Fibroblast of gingiva (primary cell): ENCODE measurements around the gene RGS2.
A peak's percentile ranks its signal among the peaks of the same experiment; 100 is the strongest.

Experiments
- DNase-seq: peaks from one replicate; pipeline ENCODE4 v3.0.0-alpha.2; 2011; ENCODE audit warnings: low read depth

The RGS2 gene

DNA sequence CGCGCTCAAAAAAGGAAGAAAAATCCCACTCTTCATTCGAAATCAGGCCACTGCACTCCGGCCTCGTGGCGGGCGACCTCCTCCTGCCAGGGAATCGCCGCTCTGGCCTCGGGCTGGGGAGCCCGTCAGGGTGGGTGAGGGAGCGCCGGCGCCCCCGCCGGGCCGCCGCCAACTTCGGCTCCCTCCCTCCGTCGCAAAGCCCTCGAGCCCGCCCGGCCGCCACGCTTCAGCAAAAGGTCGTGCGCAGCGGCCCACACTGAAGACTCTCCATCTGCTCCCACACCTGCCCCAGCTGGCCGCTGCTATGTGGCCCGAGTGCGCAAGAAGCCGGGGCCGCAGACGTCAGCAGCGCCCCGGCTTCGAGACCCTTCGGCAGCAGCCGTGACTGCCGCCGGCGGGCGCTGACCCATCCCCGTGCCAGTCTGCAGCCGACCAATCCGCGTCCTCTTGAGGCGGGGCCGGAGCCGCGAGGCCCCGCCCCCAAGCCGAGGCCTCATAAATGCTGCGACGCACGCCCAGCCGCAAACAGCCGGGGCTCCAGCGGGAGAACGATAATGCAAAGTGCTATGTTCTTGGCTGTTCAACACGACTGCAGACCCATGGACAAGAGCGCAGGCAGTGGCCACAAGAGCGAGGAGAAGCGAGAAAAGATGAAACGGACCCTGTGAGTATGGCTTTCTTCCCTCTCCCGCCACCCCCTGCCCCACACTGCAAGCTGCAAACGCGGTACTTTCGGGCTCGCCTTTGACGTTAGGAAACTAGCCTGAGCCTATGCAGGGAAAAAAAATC lies at the start of gene RGS2:
TSS of gene RGS2 (plus strand) at position 522 of the 789 bp plus-strand sequence. CDS start at position 555, 33 bp downstream.
- peak; percentile 92 for DNase-seq

- DNase-seq, result no peak
These were observed 49.7 kb upstream of the RGS2 start for GRCh38 chr1:192759104-192759503.

- DNase-seq, result no peak
These were observed 46.6 kb upstream of the RGS2 start for GRCh38 chr1:192762265-192762664.

GRCh38 chr1:192763243-192763642 lies 45.6 kb upstream of the RGS2 start:
- DNase-seq, result no peak

- DNase-seq, result peak; percentile 62
These were observed 45.1 kb upstream of the RGS2 start for GRCh38 chr1:192763756-192764155.

GRCh38 chr1:192764675-192765074 lies 44.2 kb upstream of the RGS2 start:
- no peak for DNase-seq

- DNase-seq, result no peak
These were observed 42.7 kb upstream of the RGS2 start for GRCh38 chr1:192766009-192766625.

DNA sequence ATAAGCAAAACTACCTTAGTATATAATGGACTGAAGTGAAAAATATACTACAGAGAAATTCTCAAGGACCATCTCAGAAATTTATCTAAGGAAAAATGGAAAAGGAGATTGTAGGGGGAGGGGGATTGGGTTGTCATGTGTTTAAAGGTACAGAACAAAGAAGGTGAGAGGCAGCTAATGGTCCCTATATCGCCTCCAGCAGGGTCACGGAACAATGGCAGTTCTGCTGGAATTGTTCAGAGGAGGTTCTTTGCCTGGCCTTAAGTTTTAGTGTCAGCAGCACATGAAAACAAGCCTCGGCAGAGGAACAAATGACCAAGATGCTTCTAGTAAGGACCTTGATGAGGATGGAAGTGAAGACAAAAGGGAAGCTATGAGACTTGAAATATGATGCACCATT lies 42.0 kb upstream of the RGS2 start:
- no peak for DNase-seq

- no peak for DNase-seq
These were observed 41.0 kb upstream of the RGS2 start for GRCh38 chr1:192767798-192768197.

GRCh38 chr1:192768463-192768862 lies 40.4 kb upstream of the RGS2 start:
- DNase-seq, result no peak

DNA sequence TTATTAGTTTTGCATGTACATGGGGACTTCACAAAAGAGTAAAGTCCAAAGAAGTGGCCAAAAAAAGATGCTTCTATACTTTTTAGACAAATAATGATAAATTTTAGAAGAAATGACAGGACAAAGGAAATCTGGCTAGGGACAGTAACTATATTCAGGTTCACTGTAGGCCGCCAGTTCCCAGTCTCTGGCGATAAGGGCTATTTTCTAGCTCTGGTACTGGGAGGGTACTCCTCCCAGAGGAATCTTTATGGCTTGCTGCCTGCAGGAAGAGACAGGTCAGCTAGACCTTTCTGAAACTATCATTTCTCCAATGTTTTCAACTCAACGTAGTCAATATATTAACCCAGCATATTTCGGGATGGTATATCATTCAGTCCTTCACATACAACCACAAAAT lies 37.5 kb upstream of the RGS2 start:
- no peak for DNase-seq

GRCh38 chr1:192775631-192776030 lies 33.2 kb upstream of the RGS2 start:
- DNase-seq, result no peak

DNA sequence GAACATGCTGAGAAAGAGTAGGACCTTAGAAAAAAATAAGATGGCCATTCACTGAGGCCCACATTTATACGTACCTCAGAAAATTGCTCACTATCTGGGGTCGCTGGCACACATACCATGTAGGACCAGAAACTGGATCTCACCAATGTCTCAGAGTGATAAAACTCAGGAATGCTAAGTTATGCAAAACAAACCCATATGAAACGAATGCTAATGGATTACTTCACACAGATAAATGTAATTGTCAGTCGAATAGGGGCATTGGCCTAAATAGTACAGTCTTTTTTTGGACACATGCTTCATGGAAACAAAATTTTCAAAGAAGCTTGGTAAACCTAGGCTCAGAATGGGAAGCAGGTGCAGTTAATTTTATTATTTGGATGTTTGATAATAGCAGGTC lies 32.6 kb upstream of the RGS2 start:
- no peak for DNase-seq

DNA sequence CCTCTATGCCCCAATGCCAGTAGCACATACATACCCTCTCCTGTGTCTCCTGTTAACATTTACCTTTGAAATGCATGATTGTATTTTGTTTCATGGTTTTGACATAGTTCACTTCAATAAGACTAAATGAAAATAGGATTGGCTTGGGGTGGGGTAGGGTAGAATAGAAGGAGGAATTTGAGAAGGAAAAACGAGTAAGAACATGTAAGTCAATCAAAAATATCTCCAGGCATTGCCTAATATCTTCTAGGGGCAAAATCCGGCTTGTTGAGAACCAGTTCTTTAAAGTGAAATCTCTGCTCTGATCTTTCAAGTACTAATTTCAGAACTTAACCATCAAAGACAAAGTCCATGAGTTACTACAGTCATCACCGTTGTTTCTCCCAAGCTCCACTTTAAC lies 31.8 kb upstream of the RGS2 start:
- DNase-seq, result no peak

DNA sequence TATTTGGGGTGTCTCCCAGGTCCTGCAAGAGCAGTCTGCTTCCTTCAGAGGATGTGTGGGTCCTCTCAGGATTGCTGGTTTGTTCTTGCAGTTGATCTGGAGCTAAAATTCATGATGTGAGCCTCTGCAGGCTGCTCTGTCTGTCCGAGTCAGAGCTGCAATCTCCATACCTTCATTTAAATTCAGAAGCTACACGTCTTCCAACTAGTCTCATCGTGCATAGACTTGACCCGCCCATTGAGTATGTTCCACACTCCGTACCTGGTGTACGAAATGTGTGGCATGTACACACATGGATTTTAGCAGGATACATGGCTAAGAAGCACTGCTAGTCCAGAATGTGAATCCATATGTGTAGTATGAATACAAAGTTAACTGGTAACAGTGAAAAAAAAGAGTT lies 25.0 kb upstream of the RGS2 start:
- DNase-seq, result no peak

- DNase-seq, result no peak
These were observed 24.4 kb upstream of the RGS2 start for GRCh38 chr1:192784397-192784796.

- DNase-seq, result no peak
These were observed 22.3 kb upstream of the RGS2 start for GRCh38 chr1:192786576-192786975.

GRCh38 chr1:192787914-192788585 lies 20.8 kb upstream of the RGS2 start:
- peak; percentile 70 for DNase-seq

DNA sequence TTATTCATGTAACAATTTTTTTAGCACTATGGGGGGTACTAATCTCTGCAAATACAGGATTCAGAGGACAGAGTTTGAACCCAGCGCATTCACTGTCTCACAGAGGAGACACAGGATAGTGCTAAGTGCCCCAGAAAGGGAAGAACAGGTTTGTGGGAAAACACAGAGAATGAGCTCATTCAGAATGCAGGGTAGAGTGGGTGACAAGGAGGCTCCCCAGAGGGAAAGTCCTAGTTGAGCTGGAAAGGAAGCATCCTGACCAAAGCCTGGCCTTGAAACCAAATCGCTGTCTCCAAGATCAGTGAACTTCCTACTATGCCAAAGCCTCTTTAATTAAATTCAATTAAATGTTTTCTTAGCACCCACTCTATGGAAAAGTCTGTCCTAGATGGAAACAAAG lies 19.0 kb upstream of the RGS2 start:
- no peak for DNase-seq

- DNase-seq, result no peak
These were observed 16.2 kb upstream of the RGS2 start for GRCh38 chr1:192792628-192793027.

DNA sequence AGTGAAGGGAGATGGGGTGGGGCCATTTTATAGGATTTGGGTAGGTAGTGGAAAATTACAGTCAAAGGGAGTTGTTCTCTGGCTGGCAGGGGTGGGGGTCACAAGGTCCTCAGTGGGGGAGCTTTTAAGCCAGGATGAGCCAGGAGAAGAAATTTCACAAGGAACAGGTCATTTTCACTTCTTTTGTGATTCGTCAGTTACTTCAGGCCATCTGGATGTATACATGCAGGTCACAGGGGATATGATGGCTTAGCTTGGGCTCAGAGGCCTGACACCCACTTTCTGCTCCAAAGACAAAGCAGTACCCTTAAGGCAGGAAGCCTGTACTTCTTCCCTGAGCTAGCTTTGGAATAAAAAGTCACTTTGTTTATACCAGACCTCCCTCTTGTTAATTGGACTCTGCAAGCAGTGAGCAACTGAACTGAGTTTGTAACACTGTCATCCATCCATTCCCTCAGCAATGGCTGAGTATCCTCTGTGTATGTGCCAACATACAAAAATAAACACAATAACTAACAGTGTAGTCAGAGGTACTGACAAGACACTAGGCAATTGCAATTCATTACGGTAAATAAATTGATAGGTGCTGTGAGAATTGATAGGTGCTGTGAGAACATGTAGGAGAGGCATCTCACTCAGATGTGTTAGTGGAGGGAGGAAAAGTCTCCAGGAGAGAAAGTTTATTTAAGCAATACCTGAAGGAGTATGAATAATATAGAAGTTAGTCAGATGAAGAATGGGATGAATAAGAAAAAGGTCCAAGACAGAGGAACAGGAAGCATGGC lies 14.7 kb upstream of the RGS2 start:
- DNase-seq, result no peak

GRCh38 chr1:192794768-192795035 lies 14.1 kb upstream of the RGS2 start:
- DNase-seq, result no peak
